Esophagus muscularis mucosa (tissue), 3 donors: ENCODE measurements around the gene PLEKHA6.

Experiments used
- CTCF ChIP-seq, 3 experiments: fragments of 200-600 bp in 2 of 3; fragments of 450-650 bp in 1 of 3; sonication (generic) in 2 of 3; IDR thresholded peaks; one replicate each; pipeline ENCODE4 v1.5.1; 2017 to 2019; ENCODE audit warnings: antibody characterized with exemption in 3 of 3, mild to moderate bottlenecking in 2 of 3, moderate library complexity in 1 of 3
- EP300 ChIP-seq: sonication (generic); formaldehyde crosslinking; IDR thresholded peaks from one replicate; pipeline ENCODE4 v1.6.1; 2017; ENCODE audit warnings: antibody characterized with exemption

- TF ChIP-seq EP300 (no peak), CTCF (IDR thresholded peaks at IDR 0.05) (no peak)
Measured at GRCh38 chr1:204407295-204407971, 47.7 kb upstream of the PLEKHA6 start.
